Esophagus (tissue), 2 donors: ENCODE data around the gene TPSAB1. TPM values are rescaled to one million over a fixed set of nuclear protein-coding genes. Genes with fewer than 3 reads are reported as not detected.

Source experiments
- H3K27ac ChIP-seq, 2 donors: one replicate each; pipeline ENCODE4 v1.5.1; 2013; ENCODE audit warnings: low read depth in 2 of 2, mild to moderate bottlenecking in 2 of 2, inconsistent platforms in 1 of 2, low read length in 1 of 2, moderate library complexity in 1 of 2
- H3K27me3 ChIP-seq, 2 donors: one replicate each; pipeline ENCODE4 v1.6.1; 2013; ENCODE audit warnings: low read length in 2 of 2, control low read depth in 1 of 2, mild to moderate bottlenecking in 1 of 2; ENCODE audit not compliant: insufficient read depth in 2 of 2, control insufficient read depth in 1 of 2
- H3K36me3 ChIP-seq, 2 donors: one replicate each; pipeline ENCODE4 v1.6.1; 2013; ENCODE audit warnings: low read length in 1 of 2; ENCODE audit not compliant: control insufficient read depth in 2 of 2, insufficient read depth in 2 of 2
- H3K4me1 ChIP-seq, 2 donors: one replicate each; pipeline ENCODE4 v1.6.1; 2013; ENCODE audit warnings: low read length in 1 of 2; ENCODE audit not compliant: control insufficient read depth in 2 of 2, insufficient read depth in 2 of 2
- H3K4me3 ChIP-seq, 2 donors: one replicate each; pipeline ENCODE4 v1.5.1; 2013; ENCODE audit warnings: low read length in 2 of 2, mild to moderate bottlenecking in 2 of 2, low read depth in 1 of 2, moderate library complexity in 1 of 2
- H3K9me3 ChIP-seq, 2 donors: one replicate each; pipeline ENCODE4 v1.6.1; 2013; ENCODE audit warnings: mild to moderate bottlenecking in 2 of 2, low read depth in 1 of 2, low read length in 1 of 2, moderate library complexity in 1 of 2; ENCODE audit not compliant: control insufficient read depth in 2 of 2, insufficient read depth in 1 of 2
- WGBS, 2 donors: extraction: QIAGEN DNeasy Blood & Tissue Kit; methylation state at CpG; one replicate each; pipeline ENCODE4 v1.1.7; 2013; 5-methylcytosine and 5-hydroxymethylcytosine counted together
- polyA plus RNA-seq, 2 donors: library from polyadenylated mRNA; stranded (reverse); fragments of 200-250 nt; gene quantifications; one replicate each; pipeline ENCODE4 v1.2.3, GENCODE V29; 2013
- donor health status: healthy with polysubstance abuse.
- donor health status: Bipolar disorder and iron deficiency.

Gene TPSAB1
- polyA plus RNA-seq, 2 donors: 2.8 to 33.0 TPM

- Histone ChIP-seq H3K9me3 (no peaks in the 10 kb centered on the region), H3K36me3 (no peaks in the 10 kb centered on the region), H3K27me3 (peaks cover 0 to 15% of the 10 kb centered on the region in 2 donors), H3K4me3 (no peak overlapping the region), H3K27ac (no peak overlapping the region), H3K4me1 (no peaks in the 10 kb centered on the region)
- 30 to 32% methylated on average over 16 to 20 of the region's 20 CpGs for WGBS, 2 donors
These were observed 48.4 kb downstream of the TPSAB1 start for GRCh38 chr16:1288813-1289476.

GRCh38 chr16:1289477-1289866, 49.0 kb downstream of the TPSAB1 start:
- no peaks in the 10 kb centered on the region for H3K36me3 ChIP-seq

GRCh38 chr16:1290063-1290501, 49.6 kb downstream of the TPSAB1 start:
- no peak overlapping the region for H3K27ac ChIP-seq
- no peaks in the 10 kb centered on the region for H3K9me3 ChIP-seq
- no peak overlapping the region for H3K4me3 ChIP-seq
- no peaks in the 10 kb centered on the region for H3K4me1 ChIP-seq
- H3K36me3 ChIP-seq: no peaks in the 10 kb centered on the region
- whole genome bisulfite sequencing, 2 donors: 19 to 26% methylated on average over 22 of the region's 22 CpGs
- peaks cover 0 to 15% of the 10 kb centered on the region in 2 donors for H3K27me3 ChIP-seq

More at GRCh38 chr16:1289477-1289866, 49.0 kb downstream of the TPSAB1 start:
- Histone ChIP-seq H3K27me3 (peaks cover 0 to 15% of the 10 kb centered on the region in 2 donors), H3K27ac (no peak overlapping the region), H3K4me1 (no peaks in the 10 kb centered on the region), H3K4me3 (no peak overlapping the region), H3K9me3 (no peaks in the 10 kb centered on the region)
- 8 to 9% methylated on average over 16 to 17 of the region's 17 CpGs for WGBS, 2 donors

- Histone ChIP-seq H3K36me3 (no peaks in the 10 kb centered on the region), H3K4me3 (no peak overlapping the region), H3K9me3 (no peaks in the 10 kb centered on the region), H3K27ac (no peak overlapping the region), H3K4me1 (no peaks in the 10 kb centered on the region), H3K27me3 (peaks cover 0 to 15% of the 10 kb centered on the region in 2 donors)
- 47 to 51% methylated on average over 29 of the region's 29 CpGs for WGBS, 2 donors
These were observed 50.5 kb downstream of the TPSAB1 start for GRCh38 chr16:1290860-1291575.

GRCh38 chr16:1291576-1291974, 51.1 kb downstream of the TPSAB1 start:
- WGBS, 2 donors: 47 to 50% methylated on average over 17 of the region's 17 CpGs
- Histone ChIP-seq H3K27me3 (peaks cover 0 to 15% of the 10 kb centered on the region in 2 donors), H3K36me3 (no peaks in the 10 kb centered on the region)

More at GRCh38 chr16:1291576-1291974, 51.1 kb downstream of the TPSAB1 start:
- H3K9me3 ChIP-seq: no peaks in the 10 kb centered on the region
- no peak overlapping the region for H3K4me3 ChIP-seq
- H3K27ac ChIP-seq: no peak overlapping the region
- no peaks in the 10 kb centered on the region for H3K4me1 ChIP-seq

Other genes starting within 250 kb of the TPSAB1 start
- gene SSTR5, start 168.0 kb upstream of the TPSAB1 start, polyA plus RNA-seq: under 1 TPM in 1 of 2 donors, not detected in 1; 0.05 TPM
- not detected for gene C1QTNF8, start 144.5 kb upstream of the TPSAB1 start, polyA plus RNA-seq
- gene CACNA1H, start 87.6 kb upstream of the TPSAB1 start, polyA plus RNA-seq: 1 to 10 TPM; 6.4 to 6.5 TPM
- gene TPSG1, start 15.4 kb upstream of the TPSAB1 start, polyA plus RNA-seq: under 1 TPM; 0.10 to 0.15 TPM
- gene TPSB2, start 10.5 kb upstream of the TPSAB1 start, polyA plus RNA-seq: 10 to 100 TPM in 1 of 2 donors, 1 to 10 TPM in 1; 5.7 to 37.8 TPM
- 1 to 10 TPM in 1 of 2 donors, under 1 TPM in 1; 0.83 to 1.5 TPM for gene TPSD1, start 15.4 kb downstream of the TPSAB1 start, polyA plus RNA-seq
- gene UBE2I, start 68.9 kb downstream of the TPSAB1 start, polyA plus RNA-seq: 10 to 100 TPM; 35.4 to 56.9 TPM
- 1 to 10 TPM; 1.2 to 2.7 TPM for gene BAIAP3, start 92.9 kb downstream of the TPSAB1 start, polyA plus RNA-seq
- 10 to 100 TPM; 31.4 to 53.0 TPM for gene TSR3, start 111.2 kb downstream of the TPSAB1 start, polyA plus RNA-seq
- 10 to 100 TPM; 33.6 to 39.1 TPM for gene GNPTG, start 111.2 kb downstream of the TPSAB1 start, polyA plus RNA-seq
- gene UNKL, start 174.0 kb downstream of the TPSAB1 start, polyA plus RNA-seq: 1 to 10 TPM; 5.4 to 8.1 TPM
- gene UQCC4, start 180.0 kb downstream of the TPSAB1 start, polyA plus RNA-seq: 10 to 100 TPM; 11.6 to 24.6 TPM
- not detected for gene PERCC1, start 190.4 kb downstream of the TPSAB1 start, polyA plus RNA-seq
- gene CCDC154, start 203.9 kb downstream of the TPSAB1 start, polyA plus RNA-seq: under 1 TPM; 0.44 to 0.98 TPM
- 10 to 100 TPM; 18.7 to 33.1 TPM for gene CLCN7, start 234.3 kb downstream of the TPSAB1 start, polyA plus RNA-seq
- gene PTX4, start 248.2 kb downstream of the TPSAB1 start, polyA plus RNA-seq: not detected